Tibial nerve (tissue), 4 donors: ENCODE results near the gene MNT.

Experiments
- EP300 ChIP-seq, 2 donors: sonication (generic); formaldehyde crosslinking; IDR thresholded peaks; one replicate each; pipeline ENCODE4 v1.6.1; 2017; ENCODE audit warnings: antibody characterized with exemption in 2 of 2, mild to moderate bottlenecking in 1 of 2
- POLR2A ChIP-seq, 2 donors: fragments of 450-650 bp; IDR thresholded peaks; one replicate each; pipeline ENCODE4 v1.6.1; 2017; ENCODE audit warnings: antibody characterized with exemption in 2 of 2, mild to moderate bottlenecking in 2 of 2, moderate library complexity in 2 of 2
- TF ChIP-seq, protein P1 (sequence below), 5 experiments: fragments of 200-600 bp in 3 of 5; fragments of 450-650 bp in 2 of 5; sonication (generic) in 3 of 5; IDR thresholded peaks; one replicate each; pipeline ENCODE4 v1.5.1; 2016 to 2019; ENCODE audit warnings: antibody characterized with exemption in 5 of 5, mild to moderate bottlenecking in 3 of 5, moderate library complexity in 2 of 5

- TF ChIP-seq, protein P1, sequence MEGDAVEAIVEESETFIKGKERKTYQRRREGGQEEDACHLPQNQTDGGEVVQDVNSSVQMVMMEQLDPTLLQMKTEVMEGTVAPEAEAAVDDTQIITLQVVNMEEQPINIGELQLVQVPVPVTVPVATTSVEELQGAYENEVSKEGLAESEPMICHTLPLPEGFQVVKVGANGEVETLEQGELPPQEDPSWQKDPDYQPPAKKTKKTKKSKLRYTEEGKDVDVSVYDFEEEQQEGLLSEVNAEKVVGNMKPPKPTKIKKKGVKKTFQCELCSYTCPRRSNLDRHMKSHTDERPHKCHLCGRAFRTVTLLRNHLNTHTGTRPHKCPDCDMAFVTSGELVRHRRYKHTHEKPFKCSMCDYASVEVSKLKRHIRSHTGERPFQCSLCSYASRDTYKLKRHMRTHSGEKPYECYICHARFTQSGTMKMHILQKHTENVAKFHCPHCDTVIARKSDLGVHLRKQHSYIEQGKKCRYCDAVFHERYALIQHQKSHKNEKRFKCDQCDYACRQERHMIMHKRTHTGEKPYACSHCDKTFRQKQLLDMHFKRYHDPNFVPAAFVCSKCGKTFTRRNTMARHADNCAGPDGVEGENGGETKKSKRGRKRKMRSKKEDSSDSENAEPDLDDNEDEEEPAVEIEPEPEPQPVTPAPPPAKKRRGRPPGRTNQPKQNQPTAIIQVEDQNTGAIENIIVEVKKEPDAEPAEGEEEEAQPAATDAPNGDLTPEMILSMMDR (IDR thresholded peaks at IDR 0.05): no peak
- TF ChIP-seq POLR2A (IDR thresholded peaks at IDR 0.05) (no peak), EP300 (IDR thresholded peaks at IDR 0.05) (no peak)
These were observed 27.7 kb downstream of the MNT start for GRCh38 chr17:2373179-2373578.
